HepG2 (cell line): ENCODE data around the gene AANAT. TPM values are rescaled to one million over a fixed set of nuclear protein-coding genes. Genes with fewer than 3 reads are reported as not detected.
A peak's percentile ranks its signal among the peaks of the same experiment; 100 is the strongest.

ENCODE experiments used
- ATAC-seq: fragments of 200-7000 bp; cut with Tn5 transposase; 3 replicates; pipeline ENCODE4 v1.9.1; 2020; ENCODE audit warnings: mild to moderate bottlenecking, moderate library complexity
- BruUV-seq: library from RNA; stranded (reverse); fragments of 400-500 nt; replicated peaks from 2 replicates; lab custom pipeline; 2021; lab: Mats Ljungman, UMichigan
- CTCF ChIA-PET: fragments of 300-600 bp; formaldehyde crosslinking; extraction: SDS; loops from one replicate; lab custom pipeline; 2021; ENCODE audit warnings: low total read pairs, inconsistent platforms, low intra/inter-chr PET ratio; lab: Yijun Ruan, JAX
- POLR2A ChIA-PET: fragments of 350-600 bp; sonication (Branson Sonifier 250); formaldehyde crosslinking; loops from one replicate; lab custom pipeline; 2020; ENCODE audit warnings: antibody characterized with exemption, inconsistent platforms; lab: Yijun Ruan, JAX
- DNase-seq: peaks from one replicate; pipeline ENCODE4 v3.0.0-alpha.2; 2015; ENCODE audit warnings: low spot score
- FAIRE-seq: peaks from 3 replicates; lab custom pipeline; 2011; peaks lifted over from hg19 to GRCh38; lab: Jason Lieb, UNC
- H2AFZ ChIP-seq: one replicate; pipeline ENCODE4 v1.6.1; 2011; ENCODE audit warnings: low read length, inconsistent platforms
- H3K27ac ChIP-seq: fragments of 300-600 bp; 3 replicates; pipeline ENCODE4 v1.8.0; 2011; ENCODE audit warnings: mixed run types, mild to moderate bottlenecking, mixed read lengths, low read length, inconsistent platforms; ENCODE audit not compliant: insufficient read depth; ENCODE audit errors: extremely low read length
- H3K27me3 ChIP-seq, 2 experiments: fragments of 200-600 bp in 1 of 2; 2 replicates in 1 of 2; 3 replicates in 1 of 2; pipeline versions ENCODE4 v1.6.0 to v1.8.0; 2011; ENCODE audit warnings: low read length in 2 of 2, mild to moderate bottlenecking in 2 of 2, moderate library complexity in 2 of 2, inconsistent platforms in 1 of 2; ENCODE audit not compliant: insufficient read depth in 2 of 2, control insufficient read depth in 1 of 2
- H3K36me3 ChIP-seq, 2 experiments: fragments of 200-600 bp in 1 of 2; replicated peaks in 1 of 2; 2 replicates in 1 of 2; 3 replicates in 1 of 2; pipeline versions ENCODE4 v1.5.1 to v1.8.0; 2011; ENCODE audit warnings: low read length in 2 of 2, inconsistent platforms in 1 of 2; ENCODE audit not compliant: insufficient read depth in 2 of 2, control insufficient read depth in 1 of 2
- H3K4me1 ChIP-seq: 2 replicates; pipeline ENCODE4 v1.5.1; 2012; ENCODE audit warnings: low read length, inconsistent platforms; ENCODE audit not compliant: insufficient read depth
- H3K4me2 ChIP-seq: 2 replicates; pipeline ENCODE4 v1.6.0; 2011; ENCODE audit warnings: low read depth, low read length, inconsistent platforms
- H3K4me3 ChIP-seq, 3 experiments: fragments of 200-600 bp in 1 of 3; sonication (generic), shearing (Covaris generic) in 1 of 3; replicated peaks in 1 of 3; 2 replicates each; pipeline ENCODE4 v1.5.1; 2011 to 2016; ENCODE audit warnings: low read length in 3 of 3, inconsistent platforms in 2 of 3, low read depth in 2 of 3, mild to moderate bottlenecking in 2 of 3, control low read depth in 1 of 3, mixed read lengths in 1 of 3; ENCODE audit not compliant: insufficient read depth in 1 of 3
- H3K79me2 ChIP-seq: one replicate; pipeline ENCODE4 v1.6.1; 2011; ENCODE audit warnings: low read length, inconsistent platforms; ENCODE audit not compliant: insufficient read depth
- H3K9ac ChIP-seq: 2 replicates; pipeline ENCODE4 v1.6.0; 2011; ENCODE audit warnings: mild to moderate bottlenecking, low read depth, low read length, inconsistent platforms; ENCODE audit not compliant: insufficient read depth
- H3K9me3 ChIP-seq: 2 replicates; pipeline ENCODE4 v1.5.1; 2012; ENCODE audit warnings: mild to moderate bottlenecking, low read length
- H4K20me1 ChIP-seq: 2 replicates; pipeline ENCODE4 v1.6.0; 2011; ENCODE audit warnings: inconsistent platforms, mild to moderate bottlenecking, low read length, moderate library complexity; ENCODE audit not compliant: insufficient read depth
- ARNT2 ChIP-seq: sonication (generic); formaldehyde crosslinking; IDR thresholded peaks from 2 replicates; pipeline ENCODE4 v1.8.0; 2022; ENCODE audit warnings: mild to moderate bottlenecking, low read depth, missing genetic modification reagents, moderate library complexity
- CREB1 ChIP-seq, 2 experiments: fragments of 450-650 bp in 1 of 2; IDR thresholded peaks; 2 replicates each; pipeline ENCODE4 v1.6.1; 2016 to 2017; ENCODE audit warnings: control low read depth in 1 of 2, mild to moderate bottlenecking in 1 of 2, missing compliant biosample characterization in 1 of 2, missing genetic modification characterization in 1 of 2
- MAFF ChIP-seq: IDR thresholded peaks from 2 replicates; pipeline ENCODE4 v1.6.1; 2011; ENCODE audit warnings: low read depth, low read length, improper control_type of control experiment
- NFYB ChIP-seq: sonication (generic); formaldehyde crosslinking; IDR thresholded peaks from 2 replicates; pipeline ENCODE4 v1.4.0; 2020; ENCODE audit warnings: missing genetic modification reagents
- RORA ChIP-seq: sonication (generic); formaldehyde crosslinking; IDR thresholded peaks from 2 replicates; pipeline ENCODE4 v1.5.0; 2020; ENCODE audit warnings: mild to moderate bottlenecking, missing genetic modification reagents, moderate library complexity
- RXRA ChIP-seq: sonication (generic); formaldehyde crosslinking; IDR thresholded peaks from 2 replicates; pipeline ENCODE4 v1.5.1; 2020; ENCODE audit warnings: missing genetic modification reagents
- SIN3A ChIP-seq: IDR thresholded peaks from 2 replicates; pipeline ENCODE4 v1.6.1; 2011; ENCODE audit warnings: low read depth, mild to moderate bottlenecking, control low read depth, low read length, borderline replicate concordance
- ZNF3 ChIP-seq: IDR thresholded peaks from 2 replicates; pipeline ENCODE4 v1.7.0; 2017; ENCODE audit warnings: inconsistent platforms
- ZNF326 ChIP-seq: sonication (generic); formaldehyde crosslinking; IDR thresholded peaks from 2 replicates; pipeline ENCODE4 v1.4.0; 2020; ENCODE audit warnings: missing genetic modification reagents, borderline replicate concordance
- ZNF629 ChIP-seq: sonication (generic); formaldehyde crosslinking; conservative IDR thresholded peaks from 2 replicates; pipeline ENCODE4 v1.5.0; 2020; ENCODE audit warnings: missing genetic modification reagents
- ZNF724P ChIP-seq: sonication (generic); formaldehyde crosslinking; IDR thresholded peaks from 2 replicates; pipeline ENCODE4 v1.8.0; 2022; ENCODE audit warnings: missing genetic modification reagents, borderline replicate concordance
- ZSCAN20 ChIP-seq: sonication (generic); formaldehyde crosslinking; IDR thresholded peaks from 2 replicates; pipeline ENCODE4 v1.4.0; 2020; ENCODE audit warnings: missing genetic modification reagents, mild to moderate bottlenecking, borderline replicate concordance
- WGBS: methylation state at CpG from one replicate; pipeline ENCODE4 v1.1.6; 2017; ENCODE audit warnings: low lambda C conversion rate; 5-methylcytosine and 5-hydroxymethylcytosine counted together
- in situ Hi-C: cut with HindIII; loops from 2 replicates; pipeline ENCODE4 v1.10.0; 2017; ENCODE audit warnings: low pct_unique_long_range_greater_than_20kb; ENCODE audit not compliant: extremely low pct_ligation_motif_present
- intact Hi-C: fragments of 100-400 bp; cut with micrococcal nuclease; formaldehyde crosslinking; loops from one replicate; pipeline ENCODE4 v1.10.0; 2022; ENCODE audit not compliant: unreplicated experiment
- polyA plus RNA-seq, 8 experiments: library from polyadenylated mRNA; depleted of rRNA in 3 of 8; stranded (reverse) in 7 of 8; unstranded in 1 of 8; fragments of >200 nt; fragmentation: Illumina TruSeq in 4 of 8; extraction: Trizol in 4 of 8; gene quantifications; 2 replicates each; pipeline versions ENCODE4 v1.2.1 to v1.2.3, GENCODE V29; 2011 to 2016; ENCODE audit warnings: low read depth in 4 of 8, missing spikeins in 1 of 8, mixed read lengths in 1 of 8; ENCODE audit not compliant: insufficient read depth in 1 of 8
- total RNA-seq, 5 experiments: library from RNA; depleted of rRNA; stranded (reverse); fragments of >200 nt; fragmentation: Illumina TruSeq; extraction: Trizol; gene quantifications; 2 replicates each; pipeline ENCODE4 v1.2.3, GENCODE V29; 2016; ENCODE audit warnings: low read depth in 1 of 5
- TF ChIP-seq, protein P1 (sequence below): IDR thresholded peaks from 2 replicates; pipeline ENCODE4 v1.6.1; 2016; ENCODE audit warnings: missing biosample characterization, missing genetic modification reagents, low read depth
- TF ChIP-seq, protein P2 (sequence below): sonication (generic); formaldehyde crosslinking; IDR thresholded peaks from 2 replicates; pipeline ENCODE4 v1.4.0; 2020; ENCODE audit warnings: mild to moderate bottlenecking, missing genetic modification reagents
- TF ChIP-seq, protein P3 (sequence below): sonication (generic); formaldehyde crosslinking; IDR thresholded peaks from 2 replicates; pipeline ENCODE4 v1.5.1; 2020; ENCODE audit warnings: missing genetic modification reagents, mild to moderate bottlenecking, borderline replicate concordance
- TF ChIP-seq, protein P4 (sequence below): sonication (generic); formaldehyde crosslinking; IDR thresholded peaks from 2 replicates; pipeline ENCODE4 v1.4.0; 2020; ENCODE audit warnings: missing genetic modification reagents

The AANAT gene
- total and polyA plus RNA-seq, 2 of the 13 experiments (the other 11 are each of a cell fraction or from before 2014, with no cell fraction given): 0.07 TPM; not detected in 1

DNA sequence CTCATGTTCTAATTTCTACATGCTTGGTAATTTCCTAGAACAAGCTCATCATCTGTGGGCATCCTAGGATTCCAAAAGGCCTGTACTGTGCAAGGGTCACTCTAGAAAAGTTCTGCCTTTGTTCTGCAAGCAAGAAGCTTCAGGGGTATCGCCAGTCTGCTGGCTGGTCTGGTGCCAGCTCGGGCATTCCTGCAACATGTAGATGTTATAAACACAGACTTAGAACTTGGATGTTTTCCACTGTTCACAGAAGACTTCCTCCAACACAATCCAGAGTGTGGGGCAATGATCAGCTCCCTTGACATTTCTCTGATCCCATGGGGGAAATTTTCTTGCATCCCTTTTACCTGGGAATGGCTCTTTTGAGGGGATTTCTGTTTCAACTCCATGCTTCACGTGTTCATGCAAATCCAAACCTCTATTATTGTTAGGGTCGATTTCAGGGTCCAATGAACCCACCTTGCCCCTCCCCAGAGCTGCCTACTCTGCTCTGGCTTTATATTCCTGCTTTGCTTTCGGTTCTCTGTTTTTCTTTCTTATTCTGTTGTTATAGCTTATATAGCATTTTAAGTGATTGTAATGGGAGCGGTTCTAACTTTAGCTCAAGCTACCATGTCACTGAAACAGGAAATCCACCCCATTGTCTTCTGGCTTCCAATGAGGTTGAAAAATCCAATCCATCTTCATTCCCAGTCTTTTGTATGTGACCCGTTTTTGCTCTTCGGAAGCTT, 39.7 kb upstream of the AANAT start:
- Histone ChIP-seq H3K27ac (no peak overlapping the region), H3K9ac (no peak overlapping the region), H3K79me2 (peaks cover 70% of the 10 kb centered on the region), H2AFZ (no peak overlapping the region), H3K4me1 (peaks cover 12% of the 10 kb centered on the region; the same call in 1 of the 2 replicates), H3K9me3 (no peaks in the 10 kb centered on the region), H3K27me3 (no peaks in the 10 kb centered on the region), H3K4me2 (no peak overlapping the region), H3K36me3 (peaks cover 3 to 10% of the 10 kb centered on the region in 2 experiments; a peak in 3 of 5 replicates), H4K20me1 (peaks cover 23% of the 10 kb centered on the region), H3K4me3 (no peak overlapping the region)
- TSS peak; percentile 16 for BruUV-seq
- in situ Hi-C loops (no loop called here), intact Hi-C loops (loop anchor here (2.0 kb wide), 1 partner anchor 25 kb away; the partner anchor contains the start of gene UBE2O)
- ATAC-seq: no peak
- FAIRE-seq: no peak
- DNase-seq: no peak
- ChIA-PET CTCF (no interaction called here), POLR2A (interaction anchor here (0.6 to 1.2 kb wide), 2 partner anchors 73 to 295 kb away, joined by 3 to 4 read pairs; no protein-coding TSS in a partner anchor)
- 85% methylated on average over 8 of the region's 8 CpGs for WGBS
- TF ChIP-seq CREB1 (IDR thresholded peaks at IDR 0.05) (no peak), CREB1 (CRISPR knock-in tag; IDR thresholded peaks at IDR 0.05) (no peak), RXRA (CRISPR knock-in tag) (no peak), ZSCAN20 (CRISPR knock-in tag) (no peak), MAFF (peak; percentile 15; the same call in 1 of the 2 replicates), ARNT2 (CRISPR knock-in tag) (no peak), ZNF3 (CRISPR knock-in tag) (no peak), ZNF326 (CRISPR knock-in tag) (no peak), RORA (no peak), NFYB (CRISPR knock-in tag) (no peak), ZNF724P (CRISPR knock-in tag) (no peak), ZNF629 (CRISPR knock-in tag) (no peak), SIN3A (no peak)
- TF ChIP-seq, protein P1, sequence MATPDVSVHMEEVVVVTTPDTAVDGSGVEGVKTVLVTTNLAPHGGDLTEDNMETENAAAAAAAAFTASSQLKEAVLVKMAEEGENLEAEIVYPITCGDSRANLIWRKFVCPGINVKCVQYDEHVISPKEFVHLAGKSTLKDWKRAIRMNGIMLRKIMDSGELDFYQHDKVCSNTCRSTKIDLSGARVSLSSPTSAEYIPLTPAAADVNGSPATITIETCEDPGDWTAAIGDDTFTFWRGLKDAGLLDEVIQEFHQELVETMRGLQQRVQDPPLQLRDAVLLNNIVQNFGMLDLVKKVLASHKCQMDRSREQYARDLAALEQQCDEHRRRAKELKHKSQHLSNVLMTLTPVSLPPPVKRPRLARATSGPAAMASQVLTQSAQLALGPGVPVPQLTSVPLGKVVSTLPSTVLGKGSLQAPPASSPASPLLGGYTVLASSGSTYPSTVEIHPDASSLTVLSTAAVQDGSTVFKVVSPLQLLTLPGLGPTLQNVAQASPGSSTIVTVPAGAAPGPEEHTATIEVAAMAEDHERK (CRISPR knock-in tag): no peak
- TF ChIP-seq, protein P2, sequence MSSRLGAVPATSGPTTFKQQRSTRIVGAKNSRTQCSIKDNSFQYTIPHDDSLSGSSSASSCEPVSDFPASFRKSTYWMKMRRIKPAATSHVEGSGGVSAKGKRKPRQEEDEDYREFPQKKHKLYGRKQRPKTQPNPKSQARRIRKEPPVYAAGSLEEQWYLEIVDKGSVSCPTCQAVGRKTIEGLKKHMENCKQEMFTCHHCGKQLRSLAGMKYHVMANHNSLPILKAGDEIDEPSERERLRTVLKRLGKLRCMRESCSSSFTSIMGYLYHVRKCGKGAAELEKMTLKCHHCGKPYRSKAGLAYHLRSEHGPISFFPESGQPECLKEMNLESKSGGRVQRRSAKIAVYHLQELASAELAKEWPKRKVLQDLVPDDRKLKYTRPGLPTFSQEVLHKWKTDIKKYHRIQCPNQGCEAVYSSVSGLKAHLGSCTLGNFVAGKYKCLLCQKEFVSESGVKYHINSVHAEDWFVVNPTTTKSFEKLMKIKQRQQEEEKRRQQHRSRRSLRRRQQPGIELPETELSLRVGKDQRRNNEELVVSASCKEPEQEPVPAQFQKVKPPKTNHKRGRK: no peak
- TF ChIP-seq, protein P3, sequence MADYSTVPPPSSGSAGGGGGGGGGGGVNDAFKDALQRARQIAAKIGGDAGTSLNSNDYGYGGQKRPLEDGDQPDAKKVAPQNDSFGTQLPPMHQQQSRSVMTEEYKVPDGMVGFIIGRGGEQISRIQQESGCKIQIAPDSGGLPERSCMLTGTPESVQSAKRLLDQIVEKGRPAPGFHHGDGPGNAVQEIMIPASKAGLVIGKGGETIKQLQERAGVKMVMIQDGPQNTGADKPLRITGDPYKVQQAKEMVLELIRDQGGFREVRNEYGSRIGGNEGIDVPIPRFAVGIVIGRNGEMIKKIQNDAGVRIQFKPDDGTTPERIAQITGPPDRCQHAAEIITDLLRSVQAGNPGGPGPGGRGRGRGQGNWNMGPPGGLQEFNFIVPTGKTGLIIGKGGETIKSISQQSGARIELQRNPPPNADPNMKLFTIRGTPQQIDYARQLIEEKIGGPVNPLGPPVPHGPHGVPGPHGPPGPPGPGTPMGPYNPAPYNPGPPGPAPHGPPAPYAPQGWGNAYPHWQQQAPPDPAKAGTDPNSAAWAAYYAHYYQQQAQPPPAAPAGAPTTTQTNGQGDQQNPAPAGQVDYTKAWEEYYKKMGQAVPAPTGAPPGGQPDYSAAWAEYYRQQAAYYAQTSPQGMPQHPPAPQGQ: no peak
- TF ChIP-seq, protein P4, sequence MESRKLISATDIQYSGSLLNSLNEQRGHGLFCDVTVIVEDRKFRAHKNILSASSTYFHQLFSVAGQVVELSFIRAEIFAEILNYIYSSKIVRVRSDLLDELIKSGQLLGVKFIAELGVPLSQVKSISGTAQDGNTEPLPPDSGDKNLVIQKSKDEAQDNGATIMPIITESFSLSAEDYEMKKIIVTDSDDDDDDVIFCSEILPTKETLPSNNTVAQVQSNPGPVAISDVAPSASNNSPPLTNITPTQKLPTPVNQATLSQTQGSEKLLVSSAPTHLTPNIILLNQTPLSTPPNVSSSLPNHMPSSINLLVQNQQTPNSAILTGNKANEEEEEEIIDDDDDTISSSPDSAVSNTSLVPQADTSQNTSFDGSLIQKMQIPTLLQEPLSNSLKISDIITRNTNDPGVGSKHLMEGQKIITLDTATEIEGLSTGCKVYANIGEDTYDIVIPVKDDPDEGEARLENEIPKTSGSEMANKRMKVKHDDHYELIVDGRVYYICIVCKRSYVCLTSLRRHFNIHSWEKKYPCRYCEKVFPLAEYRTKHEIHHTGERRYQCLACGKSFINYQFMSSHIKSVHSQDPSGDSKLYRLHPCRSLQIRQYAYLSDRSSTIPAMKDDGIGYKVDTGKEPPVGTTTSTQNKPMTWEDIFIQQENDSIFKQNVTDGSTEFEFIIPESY (CRISPR knock-in tag): peak; percentile 8; the same call in 1 of the 2 replicates
